SK-N-SH treated with all-trans-retinoic acid at 6 μM for 48 hours (cell line): ENCODE data around the gene USP1.

Experiments
- ISL1 ChIP-seq: fragments of 250-450 bp; sonication (Bioruptor Pico); IDR thresholded peaks from 2 replicates; pipeline ENCODE4 v2.1.2; 2022; ENCODE audit warnings: mild to moderate bottlenecking, moderate library complexity
- OSR1 ChIP-seq: fragments of 250-450 bp; sonication (Bioruptor Pico); IDR thresholded peaks from 2 replicates; pipeline ENCODE4 v1.8.0; 2022; ENCODE audit warnings: moderate library complexity, mild to moderate bottlenecking, inconsistent platforms
- TCF4 ChIP-seq: fragments of 250-450 bp; sonication (Bioruptor Pico); IDR thresholded peaks from 2 replicates; pipeline ENCODE4 v1.8.0; 2021; ENCODE audit warnings: mild to moderate bottlenecking, moderate library complexity, borderline replicate concordance
- TOX ChIP-seq: fragments of 250-450 bp; sonication (Bioruptor Pico); IDR thresholded peaks from 2 replicates; pipeline ENCODE4 v1.8.0; 2021; ENCODE audit warnings: mild to moderate bottlenecking, moderate library complexity, borderline replicate concordance
- ZFP3 ChIP-seq: fragments of 250-450 bp; sonication (Bioruptor Pico); IDR thresholded peaks from 2 replicates; pipeline ENCODE4 v1.5.0; 2020; ENCODE audit warnings: mild to moderate bottlenecking, moderate library complexity
- ZNF8 ChIP-seq: fragments of 450-650 bp; formaldehyde crosslinking; IDR thresholded peaks from 2 replicates; pipeline ENCODE4 v1.5.0; 2020; ENCODE audit warnings: mild to moderate bottlenecking, moderate library complexity
- TF ChIP-seq, protein P1 (sequence below): fragments of 250-450 bp; sonication (Bioruptor Pico); IDR thresholded peaks from 2 replicates; pipeline ENCODE4 v1.8.0; 2020; ENCODE audit warnings: mild to moderate bottlenecking, moderate library complexity, borderline replicate concordance
- TF ChIP-seq, protein P2 (sequence below): fragments of 250-450 bp; sonication (Bioruptor Pico); IDR thresholded peaks from 2 replicates; pipeline ENCODE4 v1.5.0; 2020; ENCODE audit warnings: mild to moderate bottlenecking, moderate library complexity

DNA sequence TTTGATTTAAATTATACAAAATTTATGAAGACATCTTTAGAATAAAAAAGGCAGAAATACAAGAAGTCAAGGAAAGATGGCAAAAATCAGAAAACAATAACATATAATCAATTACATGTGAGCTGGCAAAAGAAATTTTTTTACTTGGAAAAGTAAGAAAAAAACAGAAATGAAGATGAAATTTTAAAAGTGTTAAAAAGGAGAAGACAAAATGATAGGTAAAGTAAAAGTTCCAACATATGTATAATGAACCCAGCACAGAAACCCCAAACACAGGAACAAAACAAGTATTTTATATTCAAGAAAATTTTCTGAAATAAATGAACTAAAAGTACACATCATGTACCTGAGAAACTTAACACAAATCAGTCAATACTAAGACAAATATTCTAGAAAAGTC is 63.4 kb downstream of the USP1 start:
- TF ChIP-seq OSR1 (CRISPR knock-in tag) (no peak), ZNF8 (CRISPR knock-in tag) (no peak), ZFP3 (no peak), TOX (CRISPR knock-in tag) (no peak), TCF4 (no peak), ISL1 (CRISPR knock-in tag) (no peak)
- TF ChIP-seq, protein P1, sequence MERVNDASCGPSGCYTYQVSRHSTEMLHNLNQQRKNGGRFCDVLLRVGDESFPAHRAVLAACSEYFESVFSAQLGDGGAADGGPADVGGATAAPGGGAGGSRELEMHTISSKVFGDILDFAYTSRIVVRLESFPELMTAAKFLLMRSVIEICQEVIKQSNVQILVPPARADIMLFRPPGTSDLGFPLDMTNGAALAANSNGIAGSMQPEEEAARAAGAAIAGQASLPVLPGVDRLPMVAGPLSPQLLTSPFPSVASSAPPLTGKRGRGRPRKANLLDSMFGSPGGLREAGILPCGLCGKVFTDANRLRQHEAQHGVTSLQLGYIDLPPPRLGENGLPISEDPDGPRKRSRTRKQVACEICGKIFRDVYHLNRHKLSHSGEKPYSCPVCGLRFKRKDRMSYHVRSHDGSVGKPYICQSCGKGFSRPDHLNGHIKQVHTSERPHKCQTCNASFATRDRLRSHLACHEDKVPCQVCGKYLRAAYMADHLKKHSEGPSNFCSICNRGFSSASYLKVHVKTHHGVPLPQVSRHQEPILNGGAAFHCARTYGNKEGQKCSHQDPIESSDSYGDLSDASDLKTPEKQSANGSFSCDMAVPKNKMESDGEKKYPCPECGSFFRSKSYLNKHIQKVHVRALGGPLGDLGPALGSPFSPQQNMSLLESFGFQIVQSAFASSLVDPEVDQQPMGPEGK (CRISPR knock-in tag) = no peak
- TF ChIP-seq, protein P2, sequence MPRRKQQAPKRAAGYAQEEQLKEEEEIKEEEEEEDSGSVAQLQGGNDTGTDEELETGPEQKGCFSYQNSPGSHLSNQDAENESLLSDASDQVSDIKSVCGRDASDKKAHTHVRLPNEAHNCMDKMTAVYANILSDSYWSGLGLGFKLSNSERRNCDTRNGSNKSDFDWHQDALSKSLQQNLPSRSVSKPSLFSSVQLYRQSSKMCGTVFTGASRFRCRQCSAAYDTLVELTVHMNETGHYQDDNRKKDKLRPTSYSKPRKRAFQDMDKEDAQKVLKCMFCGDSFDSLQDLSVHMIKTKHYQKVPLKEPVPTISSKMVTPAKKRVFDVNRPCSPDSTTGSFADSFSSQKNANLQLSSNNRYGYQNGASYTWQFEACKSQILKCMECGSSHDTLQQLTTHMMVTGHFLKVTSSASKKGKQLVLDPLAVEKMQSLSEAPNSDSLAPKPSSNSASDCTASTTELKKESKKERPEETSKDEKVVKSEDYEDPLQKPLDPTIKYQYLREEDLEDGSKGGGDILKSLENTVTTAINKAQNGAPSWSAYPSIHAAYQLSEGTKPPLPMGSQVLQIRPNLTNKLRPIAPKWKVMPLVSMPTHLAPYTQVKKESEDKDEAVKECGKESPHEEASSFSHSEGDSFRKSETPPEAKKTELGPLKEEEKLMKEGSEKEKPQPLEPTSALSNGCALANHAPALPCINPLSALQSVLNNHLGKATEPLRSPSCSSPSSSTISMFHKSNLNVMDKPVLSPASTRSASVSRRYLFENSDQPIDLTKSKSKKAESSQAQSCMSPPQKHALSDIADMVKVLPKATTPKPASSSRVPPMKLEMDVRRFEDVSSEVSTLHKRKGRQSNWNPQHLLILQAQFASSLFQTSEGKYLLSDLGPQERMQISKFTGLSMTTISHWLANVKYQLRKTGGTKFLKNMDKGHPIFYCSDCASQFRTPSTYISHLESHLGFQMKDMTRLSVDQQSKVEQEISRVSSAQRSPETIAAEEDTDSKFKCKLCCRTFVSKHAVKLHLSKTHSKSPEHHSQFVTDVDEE = no peak
